Heart left ventricle (tissue), 13 donors: Measurements from ENCODE around the gene FRRS1.

ENCODE experiments used
- CTCF ChIP-seq, 12 donors: fragments of 200-600 bp; sonication (generic) in 4 of 12; IDR thresholded peaks; one replicate each; pipeline versions ENCODE4 v1.5.0 to v1.8.0; 2018 to 2022; ENCODE audit warnings: antibody characterized with exemption in 12 of 12, mild to moderate bottlenecking in 5 of 12
- POLR2A ChIP-seq, 2 donors: fragments of 450-650 bp; IDR thresholded peaks; one replicate each; pipeline ENCODE4 v1.6.1; 2017; ENCODE audit warnings: antibody characterized with exemption in 2 of 2, mild to moderate bottlenecking in 2 of 2, moderate library complexity in 2 of 2
- donor health status: ischemic (EF 13 %, LVEDD 7.1; RV severe dilation, severe dysfunction).
- donor health status: DM: no; HTN: yes; CAD: no.
- donor health status: DM: no; HTN: no; CAD: no.
- donor health status: ischemic (EF 25% LVEDD 6.9; RV normal size, moderate dysfunction).
- donor health status: ischemic (EF 25% LVEDD 5.7; RV mildly dilated, moderate dysfunction).
- donor health status: ischemic (EF 35%, LVEDD 5.7; RV mildly dilated, moderate dysfunction).
- donor health status: nonischemic (EF 11% LVEDD 7.7; RV severe dilation, severe dysfunction).
- donor health status: DM: yes; HTN: yes; CAD: no.
- donor health status: PGD.
- donor health status: ischemic (EF 29% LVEDD 5.4; RV normal size, mild dysfunction).
- donor health status: nonischemic (EF 23%, LVEDD 6.1; RV moderate dilation, normal function).

- TF ChIP-seq CTCF (IDR thresholded peaks at IDR 0.05) (no peak), POLR2A (IDR thresholded peaks at IDR 0.05) (no peak)
Measured at GRCh38 chr1:99704356-99704816, 62.0 kb downstream of the FRRS1 start.
